ENCODE results near the gene DOCK10.

Gene DOCK10

GRCh38 chr2:224734949-224735348 lies 307.3 kb downstream of the DOCK10 start:
- no peaks in the 10 kb centered on the region for H3K4me1 ChIP-seq (ENCODE audit: control insufficient read depth, insufficient read depth, low read length)
- no peaks in the 10 kb centered on the region for H3K36me3 ChIP-seq (ENCODE audit: control insufficient read depth, insufficient read depth, low read length)
- H3K27me3 ChIP-seq (ENCODE audit: control insufficient read depth, insufficient read depth, low read length), result no peaks in the 10 kb centered on the region
- no peak overlapping the region for H3K9ac ChIP-seq (ENCODE audit: low read depth, low read length)
- no peak overlapping the region for H3K4me3 ChIP-seq (ENCODE audit: low read depth, low read length)
- H3K9me3 ChIP-seq (ENCODE audit: control insufficient read depth, insufficient read depth, low read length), result peaks cover 6% of the 10 kb centered on the region

- Histone ChIP-seq H3K27me3 (ENCODE audit: control insufficient read depth, insufficient read depth, low read length) (no peaks in the 10 kb centered on the region), H3K4me3 (ENCODE audit: low read depth, low read length) (no peak overlapping the region), H3K9me3 (ENCODE audit: control insufficient read depth, insufficient read depth, low read length) (peaks cover 6% of the 10 kb centered on the region), H3K9ac (ENCODE audit: low read depth, low read length) (no peak overlapping the region), H3K36me3 (ENCODE audit: control insufficient read depth, insufficient read depth, low read length) (no peaks in the 10 kb centered on the region), H3K4me1 (ENCODE audit: control insufficient read depth, insufficient read depth, low read length) (no peaks in the 10 kb centered on the region)
These were observed 310.6 kb downstream of the DOCK10 start for GRCh38 chr2:224731665-224732064.

GRCh38 chr2:224729435-224729834 lies 312.8 kb downstream of the DOCK10 start:
- no peak overlapping the region for H3K4me3 ChIP-seq (ENCODE audit: low read depth, low read length)
- H3K36me3 ChIP-seq (ENCODE audit: control insufficient read depth, insufficient read depth, low read length), result no peaks in the 10 kb centered on the region
- no peaks in the 10 kb centered on the region for H3K4me1 ChIP-seq (ENCODE audit: control insufficient read depth, insufficient read depth, low read length)
- no peak overlapping the region for H3K9ac ChIP-seq (ENCODE audit: low read depth, low read length)
- H3K9me3 ChIP-seq (ENCODE audit: control insufficient read depth, insufficient read depth, low read length), result no peaks in the 10 kb centered on the region
- H3K27me3 ChIP-seq (ENCODE audit: control insufficient read depth, insufficient read depth, low read length), result no peaks in the 10 kb centered on the region

GRCh38 chr2:224724331-224724730 lies 317.9 kb downstream of the DOCK10 start:
- no peaks in the 10 kb centered on the region for H3K36me3 ChIP-seq (ENCODE audit: control insufficient read depth, insufficient read depth, low read length)
- no peak overlapping the region for H3K9ac ChIP-seq (ENCODE audit: low read depth, low read length)
- H3K4me3 ChIP-seq (ENCODE audit: low read depth, low read length), result no peak overlapping the region
- H3K27me3 ChIP-seq (ENCODE audit: control insufficient read depth, insufficient read depth, low read length), result no peaks in the 10 kb centered on the region
- no peaks in the 10 kb centered on the region for H3K4me1 ChIP-seq (ENCODE audit: control insufficient read depth, insufficient read depth, low read length)
- no peaks in the 10 kb centered on the region for H3K9me3 ChIP-seq (ENCODE audit: control insufficient read depth, insufficient read depth, low read length)

- Histone ChIP-seq H3K4me3 (ENCODE audit: low read depth, low read length) (no peak overlapping the region), H3K36me3 (ENCODE audit: control insufficient read depth, insufficient read depth, low read length) (no peaks in the 10 kb centered on the region), H3K9me3 (ENCODE audit: control insufficient read depth, insufficient read depth, low read length) (no peaks in the 10 kb centered on the region), H3K4me1 (ENCODE audit: control insufficient read depth, insufficient read depth, low read length) (no peaks in the 10 kb centered on the region), H3K9ac (ENCODE audit: low read depth, low read length) (no peak overlapping the region), H3K27me3 (ENCODE audit: control insufficient read depth, insufficient read depth, low read length) (no peaks in the 10 kb centered on the region)
These were observed 318.6 kb downstream of the DOCK10 start for GRCh38 chr2:224723586-224724217.

- no peaks in the 10 kb centered on the region for H3K4me1 ChIP-seq (ENCODE audit: control insufficient read depth, insufficient read depth, low read length)
- H3K9me3 ChIP-seq (ENCODE audit: control insufficient read depth, insufficient read depth, low read length), result no peaks in the 10 kb centered on the region
- no peaks in the 10 kb centered on the region for H3K36me3 ChIP-seq (ENCODE audit: control insufficient read depth, insufficient read depth, low read length)
- H3K4me3 ChIP-seq (ENCODE audit: low read depth, low read length), result no peak overlapping the region
- H3K9ac ChIP-seq (ENCODE audit: low read depth, low read length), result no peak overlapping the region
- H3K27me3 ChIP-seq (ENCODE audit: control insufficient read depth, insufficient read depth, low read length), result no peaks in the 10 kb centered on the region
These were observed 319.5 kb downstream of the DOCK10 start for GRCh38 chr2:224722770-224723169.

GRCh38 chr2:224722250-224722649 lies 320.0 kb downstream of the DOCK10 start:
- Histone ChIP-seq H3K27me3 (ENCODE audit: control insufficient read depth, insufficient read depth, low read length) (no peaks in the 10 kb centered on the region), H3K36me3 (ENCODE audit: control insufficient read depth, insufficient read depth, low read length) (no peaks in the 10 kb centered on the region), H3K4me3 (ENCODE audit: low read depth, low read length) (no peak overlapping the region), H3K9me3 (ENCODE audit: control insufficient read depth, insufficient read depth, low read length) (no peaks in the 10 kb centered on the region), H3K4me1 (ENCODE audit: control insufficient read depth, insufficient read depth, low read length) (no peaks in the 10 kb centered on the region), H3K9ac (ENCODE audit: low read depth, low read length) (no peak overlapping the region)

GRCh38 chr2:224716921-224717320 lies 325.3 kb downstream of the DOCK10 start:
- no peaks in the 10 kb centered on the region for H3K36me3 ChIP-seq (ENCODE audit: control insufficient read depth, insufficient read depth, low read length)

GRCh38 chr2:224716201-224716600 lies 326.1 kb downstream of the DOCK10 start, which contains the start of gene CCDC195:
TSS of gene CCDC195 (minus strand) at chr2:224716365. CDS start at chr2:224716365, 0 bp downstream.
- H3K9ac ChIP-seq (ENCODE audit: low read depth, low read length), result no peak within 1 kb of the TSS
- no peaks in the 10 kb centered on the region for H3K9me3 ChIP-seq (ENCODE audit: control insufficient read depth, insufficient read depth, low read length)
- no peaks in the 10 kb centered on the region for H3K4me1 ChIP-seq (ENCODE audit: control insufficient read depth, insufficient read depth, low read length)
- no peak within 1 kb of the TSS for H3K4me3 ChIP-seq (ENCODE audit: low read depth, low read length)
- no peaks in the 10 kb centered on the region for H3K36me3 ChIP-seq (ENCODE audit: control insufficient read depth, insufficient read depth, low read length)
- H3K27me3 ChIP-seq (ENCODE audit: control insufficient read depth, insufficient read depth, low read length), result no peaks in the 10 kb centered on the region

More at GRCh38 chr2:224716921-224717320, 325.3 kb downstream of the DOCK10 start:
- no peaks in the 10 kb centered on the region for H3K9me3 ChIP-seq (ENCODE audit: control insufficient read depth, insufficient read depth, low read length)
- no peaks in the 10 kb centered on the region for H3K27me3 ChIP-seq (ENCODE audit: control insufficient read depth, insufficient read depth, low read length)
- H3K4me3 ChIP-seq (ENCODE audit: low read depth, low read length), result no peak overlapping the region
- H3K9ac ChIP-seq (ENCODE audit: low read depth, low read length), result no peak overlapping the region
- H3K4me1 ChIP-seq (ENCODE audit: control insufficient read depth, insufficient read depth, low read length), result no peaks in the 10 kb centered on the region
